22Rv1 (cell line): Measurements from ENCODE around the gene ALS2.

Source experiments
- H3K27ac ChIP-seq: fragments of 450-650 bp; 2 replicates; pipeline ENCODE4 v1.5.1; 2017
- ZFX ChIP-seq: fragments of 450-650 bp; IDR thresholded peaks from 2 replicates; pipeline ENCODE4 v1.6.1; 2017; ENCODE audit warnings: antibody characterized with exemption, borderline replicate concordance
- TF ChIP-seq, protein P1 (sequence below): fragments of 450-650 bp; IDR thresholded peaks from 2 replicates; pipeline ENCODE4 v1.5.1; 2017; ENCODE audit warnings: mild to moderate bottlenecking

Gene ALS2

DNA sequence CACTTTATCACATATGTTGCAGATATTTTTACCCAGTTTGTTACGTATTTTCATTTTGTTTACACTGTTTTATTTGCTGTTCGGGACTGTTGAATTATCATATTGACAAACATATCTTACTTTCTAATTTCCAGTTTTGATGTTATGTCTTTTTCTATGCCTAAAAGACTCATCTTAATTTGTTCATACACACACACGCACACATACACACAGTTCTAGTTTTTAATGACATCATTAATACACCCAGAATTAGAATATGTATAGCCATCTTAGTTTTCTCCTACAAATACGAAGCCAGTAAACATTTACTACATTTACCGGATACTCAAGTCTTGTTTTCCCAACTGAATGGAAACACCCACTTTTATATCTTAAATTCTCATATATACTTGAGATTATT lies 29.2 kb downstream of the ALS2 start:
- no peak for TF ChIP-seq ZFX
- TF ChIP-seq, protein P1, sequence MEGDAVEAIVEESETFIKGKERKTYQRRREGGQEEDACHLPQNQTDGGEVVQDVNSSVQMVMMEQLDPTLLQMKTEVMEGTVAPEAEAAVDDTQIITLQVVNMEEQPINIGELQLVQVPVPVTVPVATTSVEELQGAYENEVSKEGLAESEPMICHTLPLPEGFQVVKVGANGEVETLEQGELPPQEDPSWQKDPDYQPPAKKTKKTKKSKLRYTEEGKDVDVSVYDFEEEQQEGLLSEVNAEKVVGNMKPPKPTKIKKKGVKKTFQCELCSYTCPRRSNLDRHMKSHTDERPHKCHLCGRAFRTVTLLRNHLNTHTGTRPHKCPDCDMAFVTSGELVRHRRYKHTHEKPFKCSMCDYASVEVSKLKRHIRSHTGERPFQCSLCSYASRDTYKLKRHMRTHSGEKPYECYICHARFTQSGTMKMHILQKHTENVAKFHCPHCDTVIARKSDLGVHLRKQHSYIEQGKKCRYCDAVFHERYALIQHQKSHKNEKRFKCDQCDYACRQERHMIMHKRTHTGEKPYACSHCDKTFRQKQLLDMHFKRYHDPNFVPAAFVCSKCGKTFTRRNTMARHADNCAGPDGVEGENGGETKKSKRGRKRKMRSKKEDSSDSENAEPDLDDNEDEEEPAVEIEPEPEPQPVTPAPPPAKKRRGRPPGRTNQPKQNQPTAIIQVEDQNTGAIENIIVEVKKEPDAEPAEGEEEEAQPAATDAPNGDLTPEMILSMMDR: no peak

DNA sequence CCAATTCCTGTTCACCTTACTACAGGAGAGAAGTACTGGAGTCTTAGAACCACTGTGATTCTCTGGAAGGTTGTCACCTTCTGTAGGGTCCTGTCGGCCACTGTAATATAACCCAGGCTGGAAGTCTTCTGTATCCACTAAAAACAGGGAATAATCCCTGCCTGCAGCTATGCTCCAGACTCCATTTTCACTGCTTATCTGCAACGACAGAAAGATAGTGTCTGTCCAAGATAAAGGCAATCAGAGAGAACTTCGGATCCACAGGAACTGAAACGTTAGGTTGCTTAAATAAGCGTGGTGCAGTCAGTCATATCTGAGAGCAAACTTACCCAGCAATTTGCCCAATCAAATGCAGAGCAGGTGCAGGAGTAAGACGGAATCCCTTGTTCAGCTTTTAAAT lies 34.2 kb downstream of the ALS2 start:
- no peak overlapping the region for H3K27ac ChIP-seq
- TF ChIP-seq ZFX: no peak
- TF ChIP-seq, protein P1: no peak

More for the DNA sequence above, 29.2 kb downstream of the ALS2 start:
- H3K27ac ChIP-seq: no peak overlapping the region

DNA sequence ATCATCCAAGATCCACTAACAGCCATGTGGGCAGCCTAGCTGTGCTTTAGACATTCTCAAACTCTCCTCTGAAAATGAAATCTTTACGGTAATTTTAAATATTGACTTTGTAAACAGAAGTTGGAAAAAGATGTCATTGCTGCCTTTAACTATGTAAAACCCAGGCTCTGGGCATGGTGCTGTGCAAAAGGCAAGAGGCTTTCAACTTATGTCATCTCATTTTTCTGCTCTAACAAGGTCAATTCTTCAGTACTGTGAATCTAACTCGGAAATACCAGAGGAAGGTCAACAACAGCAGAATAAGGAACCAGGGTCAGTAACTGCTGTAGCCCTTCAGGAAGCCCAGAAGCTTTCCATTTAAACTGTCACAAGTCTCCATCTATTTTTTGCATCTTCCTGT lies 45.2 kb downstream of the ALS2 start:
- H3K27ac ChIP-seq: no peak overlapping the region
- no peak for TF ChIP-seq ZFX
- TF ChIP-seq, protein P1: no peak

DNA sequence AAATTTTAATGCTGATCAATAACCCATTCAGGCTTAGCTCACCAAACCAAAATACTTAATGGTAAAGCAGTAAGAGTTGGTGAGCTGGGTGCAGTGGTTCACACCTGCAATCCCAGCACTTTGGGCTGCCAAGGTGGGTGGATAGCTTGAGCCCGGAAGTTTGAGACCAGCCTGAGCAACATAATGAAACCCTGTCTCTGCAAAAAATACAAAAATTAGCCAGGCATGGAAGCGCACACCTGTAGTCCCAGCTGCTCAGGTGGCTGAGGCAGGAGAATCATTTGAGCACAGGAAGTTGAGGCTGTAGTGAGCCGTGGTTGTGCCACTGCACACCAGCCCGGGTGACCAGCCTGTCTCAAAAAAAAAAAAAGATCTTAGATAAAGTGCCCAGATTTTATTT lies 46.6 kb downstream of the ALS2 start:
- H3K27ac ChIP-seq: no peak overlapping the region

DNA sequence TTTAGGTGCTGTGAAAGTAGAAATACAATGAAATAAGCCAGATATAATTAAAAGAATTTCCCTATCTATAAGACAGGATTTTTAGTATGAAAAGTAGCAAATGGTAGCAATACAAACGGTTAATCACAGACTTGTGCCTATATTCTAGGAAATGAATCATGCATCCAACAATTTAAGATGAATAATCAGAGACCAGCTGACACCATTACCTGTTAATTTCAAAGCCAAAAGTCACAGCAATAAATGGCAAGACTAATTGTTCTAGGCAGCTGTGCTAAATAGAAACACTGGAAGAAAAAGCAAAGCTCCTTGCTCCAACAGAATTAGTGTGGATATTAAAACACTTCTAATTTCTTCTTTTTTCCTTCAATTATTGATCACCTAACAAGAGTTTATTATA lies 47.2 kb downstream of the ALS2 start:
- TF ChIP-seq, protein P1: no peak
- TF ChIP-seq ZFX: no peak
- no peak overlapping the region for H3K27ac ChIP-seq

More for the DNA sequence above, 46.6 kb downstream of the ALS2 start:
- TF ChIP-seq ZFX: no peak
- TF ChIP-seq, protein P1: no peak

DNA sequence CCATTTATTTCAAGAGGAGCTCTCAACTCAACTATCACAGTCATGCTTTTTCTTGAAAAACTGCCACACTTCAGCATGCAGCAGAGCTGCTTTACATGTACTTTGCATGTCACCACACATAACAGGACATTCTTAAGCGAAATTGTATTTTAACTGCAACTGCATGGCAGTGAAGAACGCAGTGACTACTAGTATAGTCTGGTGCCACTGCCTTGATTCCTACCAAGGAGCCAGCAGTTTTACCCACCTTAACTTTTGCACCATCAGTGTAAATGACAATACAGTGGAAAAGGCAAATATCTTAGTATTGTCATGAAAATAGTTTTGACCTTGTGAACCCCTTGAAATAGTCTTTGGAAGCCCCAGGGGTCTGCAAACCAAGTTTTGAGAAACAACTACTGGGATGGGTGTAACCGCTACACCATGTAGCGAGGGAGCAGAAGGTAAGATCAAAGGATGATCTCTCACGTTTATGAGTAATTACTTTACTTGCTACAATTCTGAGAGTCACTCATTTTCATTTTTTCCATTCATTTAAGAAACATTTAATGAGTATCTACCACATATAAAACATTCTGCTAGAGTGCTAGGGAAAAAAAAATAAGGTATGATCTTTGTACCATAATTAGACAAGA lies 50.0 kb downstream of the ALS2 start:
- H3K27ac ChIP-seq: no peak overlapping the region
- no peak for TF ChIP-seq ZFX
- TF ChIP-seq, protein P1: no peak

DNA sequence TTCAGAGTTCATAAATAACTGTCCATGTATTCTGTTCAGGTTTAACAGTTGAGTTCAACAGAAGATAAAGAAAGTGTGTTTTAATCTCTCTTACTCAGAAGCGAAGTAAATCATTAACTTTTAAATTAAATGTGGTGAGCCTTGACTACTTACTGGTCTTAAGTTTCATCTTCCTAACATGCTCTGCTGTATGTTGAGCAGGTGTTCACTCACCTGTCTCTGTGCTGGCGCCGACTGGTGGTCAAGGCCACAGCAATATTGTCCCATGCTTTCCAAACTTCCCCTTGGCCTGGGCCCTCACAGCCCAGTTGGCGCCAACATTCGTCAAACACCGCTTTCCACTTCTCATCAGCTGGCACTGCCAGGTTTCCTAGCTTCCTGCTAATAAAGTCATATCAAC lies 65.3 kb downstream of the ALS2 start:
- TF ChIP-seq, protein P1: peak; percentile 83
- TF ChIP-seq ZFX: no peak
- H3K27ac ChIP-seq: peak overlapping the region; percentile 40
